GM19099 (cell line): ENCODE results near the gene MSMP.

Source experiments
- POLR2A ChIP-seq: IDR thresholded peaks from 3 replicates; pipeline ENCODE4 v1.6.1; 2011; ENCODE audit warnings: low read depth; ENCODE audit not compliant: insufficient read length; ENCODE audit errors: extremely low read depth

Gene MSMP

GRCh38 chr9:35757226-35757891, 3.3 kb upstream of the MSMP start:
- TF ChIP-seq POLR2A = peak; percentile 34

DNA sequence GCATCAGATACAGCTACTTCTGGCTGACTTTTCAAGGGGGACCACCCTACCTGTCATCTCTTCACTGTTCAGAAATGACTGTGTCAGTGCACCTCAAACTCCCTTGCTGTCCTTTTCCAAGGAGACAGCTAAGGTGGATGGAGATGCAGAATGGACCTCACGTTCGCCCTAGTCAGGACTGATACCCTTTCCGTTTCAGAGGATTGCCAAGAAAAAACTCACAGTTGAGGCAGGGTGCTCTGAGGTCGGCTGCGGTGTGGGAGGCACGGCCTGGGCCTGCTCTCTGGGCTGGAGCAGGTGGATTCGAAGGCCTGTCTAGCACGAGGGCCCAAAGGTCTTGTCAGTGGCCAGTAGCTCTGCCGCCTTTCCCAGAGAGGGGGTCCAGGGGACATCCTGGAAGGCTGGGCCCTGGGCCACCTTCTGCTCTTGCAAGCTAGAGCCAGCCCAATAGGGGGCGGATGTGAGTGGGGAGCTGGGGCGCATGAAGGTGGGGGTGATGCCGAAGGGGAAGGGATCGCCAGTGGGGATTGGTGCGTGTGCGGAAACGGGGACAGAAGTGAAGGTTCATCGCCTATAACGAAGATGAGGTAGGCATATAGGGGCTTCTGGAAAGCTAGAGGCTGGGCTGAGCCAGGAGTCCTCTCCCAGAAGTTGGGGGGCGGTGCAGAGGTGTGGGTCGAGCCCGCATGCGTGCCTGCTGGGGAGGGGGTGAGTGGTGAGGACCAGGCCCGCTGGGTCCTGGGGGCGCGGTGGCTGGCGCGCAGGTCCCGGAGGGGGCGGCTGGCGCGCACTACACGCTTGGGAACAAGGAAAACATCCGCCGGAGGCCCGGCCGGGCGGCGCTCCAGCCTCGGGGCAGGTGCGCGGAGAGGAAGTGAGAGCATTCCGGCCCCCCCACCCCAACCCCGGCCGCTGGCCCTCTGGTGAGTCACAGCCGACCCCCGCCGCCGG, 2.5 kb upstream of the MSMP start:
- no peak for TF ChIP-seq POLR2A

DNA sequence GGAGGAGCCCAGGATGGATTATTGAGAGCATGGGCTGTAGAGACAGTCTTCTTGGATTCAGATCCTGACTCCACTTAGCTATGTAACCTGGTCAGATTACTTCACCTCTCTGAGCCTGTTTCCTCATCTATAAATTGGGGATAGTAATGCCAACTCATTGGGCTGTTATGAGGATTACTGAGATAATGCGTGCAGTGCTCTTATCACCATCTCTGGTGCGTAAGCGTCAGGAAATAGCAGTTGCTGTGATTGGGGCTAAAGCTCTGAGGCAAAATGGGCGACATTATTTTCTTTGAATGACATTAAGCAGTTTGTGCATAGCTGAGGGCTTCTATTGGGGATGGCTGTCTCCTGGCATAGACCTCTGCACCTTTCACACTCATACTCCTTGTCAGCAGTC, 995 bp upstream of the MSMP start:
- no peak for TF ChIP-seq POLR2A

GRCh38 chr9:35753466-35753865, 610 bp downstream of the MSMP start:
- TF ChIP-seq POLR2A = no peak

DNA sequence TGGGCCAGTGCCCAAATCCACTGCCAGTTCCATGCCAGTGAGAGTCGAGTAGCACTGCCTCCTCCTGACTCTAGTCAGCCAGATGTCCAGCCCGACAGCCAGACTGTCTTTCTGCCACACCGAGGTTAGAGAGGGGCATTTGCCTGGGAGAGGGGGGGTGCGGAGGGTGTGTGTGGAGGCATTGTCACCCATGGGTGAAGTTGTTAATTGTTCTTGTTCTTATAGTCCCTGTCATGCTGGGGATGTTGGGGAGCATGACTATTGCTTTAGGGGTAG, 3.9 kb downstream of the MSMP start:
- no peak for TF ChIP-seq POLR2A

GRCh38 chr9:35749515-35750255, 4.4 kb downstream of the MSMP start:
- no peak for TF ChIP-seq POLR2A

DNA sequence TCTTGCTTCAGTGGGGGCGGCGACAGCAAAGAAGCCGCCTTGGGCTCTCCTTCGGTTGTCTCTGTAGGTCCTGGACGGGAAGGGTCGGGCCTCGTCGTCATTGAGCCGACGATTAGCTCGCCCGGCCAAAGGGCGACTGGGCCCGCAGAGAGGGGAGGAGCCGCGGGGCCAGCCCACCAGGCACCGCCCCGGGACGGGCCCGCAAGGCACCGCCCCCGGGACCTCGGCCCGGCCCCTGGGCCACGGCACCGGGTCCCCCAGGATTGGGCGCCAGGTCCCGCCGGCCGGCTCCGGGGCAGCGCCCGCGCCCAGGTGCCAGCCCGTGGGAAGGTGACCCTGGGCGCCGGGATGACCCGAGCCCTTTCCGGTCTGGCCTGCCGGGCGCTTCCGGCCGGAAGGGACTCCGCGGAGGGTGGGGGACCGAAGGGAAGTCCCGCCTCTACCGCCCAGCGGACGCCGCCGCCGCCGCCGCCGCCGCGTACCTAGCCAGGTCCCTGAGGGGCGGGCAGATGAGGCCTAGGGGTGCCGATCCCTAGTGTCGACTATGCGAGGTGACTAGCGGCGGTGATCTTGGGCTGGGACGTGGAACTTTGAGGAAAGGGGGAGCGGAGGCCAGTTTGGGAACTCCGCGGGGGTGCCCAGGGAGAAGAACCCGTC, 5.1 kb downstream of the MSMP start, which contains the start of the genes GBA2 and RGP1:
Gene GBA2, minus strand, starts transcription at position 371 of the 657 bp plus-strand sequence. CDS start 524 bp downstream, outside the sequence.
Gene RGP1, plus strand, starts transcription at position 430 of the 657 bp plus-strand sequence. CDS start 469 bp downstream, outside the sequence.
- TF ChIP-seq POLR2A = peak; percentile 89

DNA sequence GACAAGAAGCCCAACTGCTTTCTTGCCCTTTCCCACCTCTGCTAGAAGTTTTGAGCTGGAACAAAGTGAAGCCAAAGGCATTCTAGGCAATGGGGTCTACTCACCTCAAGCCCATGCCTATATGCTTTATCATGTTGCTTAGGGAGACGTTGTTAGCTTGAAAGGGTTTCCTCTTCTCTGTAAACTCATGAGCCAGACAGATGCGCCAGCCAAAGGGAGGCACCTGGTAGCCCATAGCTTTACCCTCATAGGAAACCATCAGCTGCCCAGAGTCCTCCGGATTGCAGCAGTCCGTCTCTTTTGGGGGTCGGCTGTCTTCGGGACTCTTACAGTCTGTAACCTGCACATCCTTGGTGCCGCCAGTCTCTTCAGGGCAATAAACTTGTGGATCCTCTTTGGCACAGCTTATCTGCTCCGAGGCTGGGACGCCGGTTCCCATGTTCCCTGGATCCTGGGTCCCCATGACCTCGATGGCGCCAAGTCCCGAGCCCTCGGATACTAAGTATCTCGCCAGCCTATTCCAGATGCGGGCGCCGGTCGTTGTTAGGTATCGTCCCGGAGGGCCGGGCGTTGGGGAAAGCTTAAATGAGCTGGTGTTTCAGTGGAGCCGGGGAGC, 5.7 kb downstream of the MSMP start:
- no peak for TF ChIP-seq POLR2A

DNA sequence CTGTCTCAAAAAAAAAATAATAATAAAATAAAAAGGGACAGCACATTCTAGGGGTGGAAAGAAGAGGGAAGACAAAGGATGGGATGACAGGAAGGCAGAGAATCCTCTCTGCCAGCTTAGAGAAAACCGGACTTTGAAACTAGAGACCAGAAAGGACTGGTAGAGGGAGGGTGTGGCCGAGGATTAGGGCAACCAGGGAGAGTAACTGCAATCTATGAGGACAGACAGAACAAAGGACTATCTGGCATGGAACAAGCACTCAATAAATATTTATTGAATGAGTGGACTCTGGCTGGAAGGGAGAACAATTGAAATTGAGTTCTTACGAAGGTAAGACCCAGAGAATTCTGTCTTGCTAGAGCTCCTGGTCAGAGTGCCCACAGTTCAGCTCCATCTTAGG, 7.5 kb downstream of the MSMP start:
- TF ChIP-seq POLR2A = no peak

- no peak for TF ChIP-seq POLR2A
Observed at GRCh38 chr9:35745569-35745968, 8.5 kb downstream of the MSMP start.

DNA sequence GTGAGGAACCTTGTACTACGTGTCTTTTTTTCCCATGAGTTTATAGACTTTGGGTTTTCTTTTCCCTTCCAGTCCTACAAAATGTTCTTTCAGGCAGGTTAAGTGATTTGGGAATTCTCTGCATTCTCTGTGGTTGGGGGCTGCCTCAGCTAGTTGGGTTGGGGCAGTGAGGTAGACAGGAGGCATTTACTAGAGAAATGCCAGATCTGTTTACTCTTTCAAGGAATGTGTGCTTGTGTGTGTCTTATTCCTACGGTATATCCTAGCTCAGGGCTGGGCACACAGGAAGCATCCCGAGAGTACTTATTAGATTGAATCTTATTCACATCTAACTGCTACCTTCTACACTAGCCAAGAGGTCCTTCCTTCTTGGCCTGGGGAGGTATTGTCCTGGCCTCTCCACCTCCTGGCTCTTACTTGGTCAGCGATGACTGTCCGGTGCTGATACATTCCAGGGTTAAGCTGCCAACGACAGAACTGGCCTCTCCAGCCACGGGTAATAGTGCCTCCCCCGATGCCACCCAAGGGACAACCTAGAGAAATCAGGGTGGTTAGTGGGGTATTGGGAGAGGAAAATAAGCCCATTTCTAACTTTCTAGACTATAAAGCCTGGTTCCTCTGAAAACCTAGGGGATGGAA, 10.1 kb downstream of the MSMP start:
- no peak for TF ChIP-seq POLR2A

- no peak for TF ChIP-seq POLR2A
Observed at GRCh38 chr9:35743452-35743851, 10.6 kb downstream of the MSMP start.

DNA sequence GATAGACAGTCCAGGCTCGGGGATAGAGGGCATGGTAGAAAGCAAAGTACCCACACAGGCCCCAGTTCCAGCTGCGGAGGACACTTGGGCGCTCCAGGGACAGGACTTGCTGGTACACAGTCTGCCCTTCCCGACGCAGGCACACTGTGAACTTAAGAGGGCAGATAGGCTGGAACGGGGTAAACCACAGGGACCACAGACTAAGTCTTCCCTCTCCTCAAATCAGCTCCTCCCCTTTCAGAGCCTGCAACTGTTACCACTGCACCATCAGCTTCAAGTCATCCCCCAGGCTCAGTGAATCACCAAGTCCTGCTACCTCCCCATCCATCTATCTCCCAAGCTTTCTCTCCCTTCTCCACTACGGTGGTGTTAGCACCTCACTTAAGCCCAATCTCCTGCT, 12.3 kb downstream of the MSMP start:
- no peak for TF ChIP-seq POLR2A

DNA sequence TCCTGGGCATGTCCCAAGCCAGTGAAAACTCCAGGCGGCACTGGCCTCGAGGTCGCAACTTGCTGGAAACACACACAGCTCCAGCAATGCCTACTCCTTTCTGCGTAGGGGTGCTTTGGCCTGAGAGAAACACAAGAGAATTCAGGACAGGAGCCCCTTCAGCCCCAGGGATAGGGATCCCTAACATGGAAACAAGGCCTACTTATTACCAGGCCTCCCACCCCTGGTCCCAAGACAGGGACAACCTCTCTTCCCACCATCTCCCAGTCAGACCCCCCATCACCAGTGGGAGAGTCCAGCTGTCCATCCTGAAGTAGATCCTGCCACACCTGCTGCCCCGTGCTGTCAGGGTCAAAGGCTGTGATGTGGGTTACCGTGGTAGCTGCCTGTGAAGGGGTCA, 13.8 kb downstream of the MSMP start:
- TF ChIP-seq POLR2A = no peak

GRCh38 chr9:35738924-35739323, 15.2 kb downstream of the MSMP start:
- no peak for TF ChIP-seq POLR2A

DNA sequence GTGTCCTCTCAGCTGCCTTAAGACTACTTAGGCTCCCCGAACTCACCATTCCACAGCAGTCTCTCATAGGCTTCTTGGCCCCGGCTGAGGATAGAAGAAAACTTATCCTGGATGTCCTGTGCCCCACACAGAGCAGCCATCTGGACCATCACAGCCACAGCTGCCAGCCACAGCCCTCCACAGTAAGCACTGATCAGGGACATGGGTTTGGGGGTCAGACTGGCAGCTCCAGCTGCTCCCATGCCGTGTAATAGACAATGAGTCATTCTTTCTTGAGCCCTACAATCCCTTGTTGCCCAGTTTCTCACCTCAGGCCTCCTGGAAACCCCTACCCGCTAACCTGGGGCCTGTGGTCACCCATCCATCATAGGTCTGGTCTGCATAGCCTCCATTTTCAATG, 15.9 kb downstream of the MSMP start:
- TF ChIP-seq POLR2A = no peak
